Measurements from ENCODE around the gene C1QB. TPM values are rescaled to one million over a fixed set of nuclear protein-coding genes. Genes with fewer than 3 reads are reported as not detected.

C1QB gene
- total RNA-seq, 2 experiments from 2014 or later: not detected

GRCh38 chr1:22650089-22650693 is 2.8 kb upstream of the C1QB start:
- Histone ChIP-seq H3K4me3 (ENCODE audit: low read depth, low read length, poor library complexity, severe bottlenecking) (no peak overlapping the region), H3K27ac (ENCODE audit: low read depth, low read length, poor library complexity, severe bottlenecking) (no peak overlapping the region), H4K20me1 (ENCODE audit: insufficient read depth, low read length) (no peaks in the 10 kb centered on the region; the same call in 1 of the 2 replicates), H3K9me3 (ENCODE audit: low read length) (no peaks in the 10 kb centered on the region), H3K9me2 (ENCODE audit: insufficient read depth, low read length) (no peaks in the 10 kb centered on the region), H2AFZ (ENCODE audit: low read length) (no peak overlapping the region), H3K4me2 (ENCODE audit: low read length) (no peak overlapping the region), H3K4me1 (ENCODE audit: insufficient read depth, low read length, poor library complexity, severe bottlenecking) (no peaks in the 10 kb centered on the region), H3K36me3 (ENCODE audit: insufficient read depth, low read length) (no peaks in the 10 kb centered on the region), H3K79me2 (ENCODE audit: insufficient read depth, low read depth, low read length) (no peaks in the 10 kb centered on the region)
- no peak for DNase-seq (ENCODE audit: low spot score)
- TF ChIP-seq CTCF (conservative IDR thresholded peaks at IDR 0.05; ENCODE audit: low read length) (no peak), EZH2phosphoT487 (IDR thresholded peaks at IDR 0.05; ENCODE audit: borderline replicate concordance, low read depth, low read length) (no peak)
- no TSS peak for BruUV-seq (replicated peaks)
- intact Hi-C loops (cut with micrococcal nuclease; ENCODE audit: unreplicated experiment): no loop called here
- POLR2A ChIA-PET: no interaction called here
- CTCF ChIA-PET (ENCODE audit: unreplicated experiment): no interaction called here

- no peaks in the 10 kb centered on the region; the same call in 1 of the 2 replicates for H4K20me1 ChIP-seq (ENCODE audit: insufficient read depth, low read length)
- no peaks in the 10 kb centered on the region for H3K9me3 ChIP-seq (ENCODE audit: low read length)
- no peaks in the 10 kb centered on the region for H3K79me2 ChIP-seq (ENCODE audit: insufficient read depth, low read depth, low read length)
- no peak overlapping the region for H3K4me2 ChIP-seq (ENCODE audit: low read length)
- intact Hi-C loops (cut with micrococcal nuclease; ENCODE audit: unreplicated experiment): no loop called here
- no peaks in the 10 kb centered on the region for H3K9me2 ChIP-seq (ENCODE audit: insufficient read depth, low read length)
- BruUV-seq (replicated peaks): no TSS peak
- no peak overlapping the region for H3K27ac ChIP-seq (ENCODE audit: low read depth, low read length, poor library complexity, severe bottlenecking)
- no peaks in the 10 kb centered on the region for H3K4me1 ChIP-seq (ENCODE audit: insufficient read depth, low read length, poor library complexity, severe bottlenecking)
- CTCF ChIA-PET (ENCODE audit: unreplicated experiment): no interaction called here
- POLR2A ChIA-PET: interaction anchor here (0.9 kb wide), 1 partner anchor 11 kb away, joined by 4 read pairs; no protein-coding TSS in a partner anchor
- H2AFZ ChIP-seq (ENCODE audit: low read length): no peak overlapping the region
- H3K4me3 ChIP-seq (ENCODE audit: low read depth, low read length, poor library complexity, severe bottlenecking): no peak overlapping the region
- no peak for DNase-seq (ENCODE audit: low spot score)
- TF ChIP-seq CTCF (conservative IDR thresholded peaks at IDR 0.05; ENCODE audit: low read length): no peak
- TF ChIP-seq EZH2phosphoT487 (IDR thresholded peaks at IDR 0.05; ENCODE audit: borderline replicate concordance, low read depth, low read length): no peak
- no peaks in the 10 kb centered on the region for H3K36me3 ChIP-seq (ENCODE audit: insufficient read depth, low read length)
These were observed 837 bp upstream of the C1QB start for GRCh38 chr1:22651941-22652856.

- Histone ChIP-seq H3K4me1 (ENCODE audit: insufficient read depth, low read length, poor library complexity, severe bottlenecking) (no peaks in the 10 kb centered on the region), H3K27ac (ENCODE audit: low read depth, low read length, poor library complexity, severe bottlenecking) (no peak overlapping the region), H2AFZ (ENCODE audit: low read length) (no peak overlapping the region), H3K36me3 (ENCODE audit: insufficient read depth, low read length) (no peaks in the 10 kb centered on the region), H3K4me3 (ENCODE audit: low read depth, low read length, poor library complexity, severe bottlenecking) (no peak overlapping the region), H4K20me1 (ENCODE audit: insufficient read depth, low read length) (no peaks in the 10 kb centered on the region), H3K4me2 (ENCODE audit: low read length) (no peak overlapping the region), H3K79me2 (ENCODE audit: insufficient read depth, low read depth, low read length) (no peaks in the 10 kb centered on the region), H3K9me3 (ENCODE audit: low read length) (no peaks in the 10 kb centered on the region), H3K9me2 (ENCODE audit: insufficient read depth, low read length) (no peaks in the 10 kb centered on the region)
- BruUV-seq (replicated peaks): no TSS peak
- no peak for DNase-seq (ENCODE audit: low spot score)
- intact Hi-C loops (cut with micrococcal nuclease; ENCODE audit: unreplicated experiment): no loop called here
- no peak for TF ChIP-seq CTCF (conservative IDR thresholded peaks at IDR 0.05; ENCODE audit: low read length)
- TF ChIP-seq EZH2phosphoT487 (IDR thresholded peaks at IDR 0.05; ENCODE audit: borderline replicate concordance, low read depth, low read length): no peak
- POLR2A ChIA-PET: no interaction called here
- CTCF ChIA-PET (ENCODE audit: unreplicated experiment): no interaction called here
These were observed 1.7 kb downstream of the C1QB start for GRCh38 chr1:22654692-22655091.

Data from OCI-LY7 (cell line).